HEK293T (cell line): ENCODE results near the gene TMEM204.

Experiments
- CTCF ChIA-PET: fragments of 350-600 bp; formaldehyde crosslinking; extraction: SDS; loops from one replicate; lab custom pipeline; 2021; ENCODE audit warnings: antibody characterized with exemption, inconsistent platforms; lab: Yijun Ruan, JAX
- POLR2A ChIA-PET: fragments of 350-600 bp; formaldehyde crosslinking; extraction: SDS; loops from one replicate; lab custom pipeline; 2020; ENCODE audit warnings: antibody characterized with exemption, inconsistent platforms; lab: Yijun Ruan, JAX
- DNase-seq: peaks from one replicate; pipeline ENCODE4 v3.0.0; 2012; ENCODE audit warnings: mixed read lengths; ENCODE audit errors: extremely low spot score
- ARNT ChIP-seq: fragments of 450-650 bp; IDR thresholded peaks from 2 replicates; pipeline ENCODE4 v1.6.1; 2017; ENCODE audit warnings: mild to moderate bottlenecking
- BHLHE40 ChIP-seq: fragments of 450-650 bp; IDR thresholded peaks from 2 replicates; pipeline ENCODE4 v1.6.1; 2016; ENCODE audit warnings: mild to moderate bottlenecking, moderate library complexity, borderline replicate concordance
- CTBP1 ChIP-seq: fragments of 450-650 bp; IDR thresholded peaks from 2 replicates; pipeline ENCODE4 v1.6.1; 2016; ENCODE audit warnings: borderline replicate concordance
- ELF4 ChIP-seq: fragments of 450-650 bp; IDR thresholded peaks from 2 replicates; pipeline ENCODE4 v1.6.1; 2017; ENCODE audit warnings: antibody characterized with exemption
- FOXA1 ChIP-seq: fragments of 450-650 bp; IDR thresholded peaks from 2 replicates; pipeline ENCODE4 v1.6.1; 2016; ENCODE audit warnings: mild to moderate bottlenecking
- FOXK2 ChIP-seq: fragments of 450-650 bp; IDR thresholded peaks from 2 replicates; pipeline ENCODE4 v1.6.1; 2016; ENCODE audit warnings: mild to moderate bottlenecking
- FOXM1 ChIP-seq: fragments of 450-650 bp; IDR thresholded peaks from 2 replicates; pipeline ENCODE4 v1.6.1; 2017; ENCODE audit warnings: mild to moderate bottlenecking, borderline replicate concordance
- HDGF ChIP-seq: fragments of 450-650 bp; IDR thresholded peaks from 2 replicates; pipeline ENCODE4 v1.6.1; 2017; ENCODE audit warnings: antibody characterized with exemption, borderline replicate concordance
- L3MBTL2 ChIP-seq: fragments of 450-650 bp; conservative IDR thresholded peaks from 2 replicates; pipeline ENCODE4 v1.6.1; 2016; ENCODE audit warnings: mild to moderate bottlenecking
- LEF1 ChIP-seq: fragments of 450-650 bp; IDR thresholded peaks from 2 replicates; pipeline ENCODE4 v1.6.1; 2017; ENCODE audit warnings: mild to moderate bottlenecking, borderline replicate concordance
- NFRKB ChIP-seq: fragments of 450-650 bp; IDR thresholded peaks from 2 replicates; pipeline ENCODE4 v1.6.1; 2016; ENCODE audit warnings: mild to moderate bottlenecking, moderate library complexity
- SP1 ChIP-seq: fragments of 450-650 bp; IDR thresholded peaks from 2 replicates; pipeline ENCODE4 v1.6.1; 2017
- SUZ12 ChIP-seq: fragments of 450-650 bp; IDR thresholded peaks from 2 replicates; pipeline ENCODE4 v1.6.1; 2016; ENCODE audit warnings: mild to moderate bottlenecking
- TARDBP ChIP-seq: fragments of 450-650 bp; IDR thresholded peaks from 2 replicates; pipeline ENCODE4 v1.6.1; 2016
- ZNF384 ChIP-seq: fragments of 450-650 bp; IDR thresholded peaks from 2 replicates; pipeline ENCODE4 v1.6.1; 2016
- TF ChIP-seq, protein P1 (sequence below): fragments of 450-650 bp; IDR thresholded peaks from 2 replicates; pipeline ENCODE4 v1.6.1; 2016

The TMEM204 gene

DNA sequence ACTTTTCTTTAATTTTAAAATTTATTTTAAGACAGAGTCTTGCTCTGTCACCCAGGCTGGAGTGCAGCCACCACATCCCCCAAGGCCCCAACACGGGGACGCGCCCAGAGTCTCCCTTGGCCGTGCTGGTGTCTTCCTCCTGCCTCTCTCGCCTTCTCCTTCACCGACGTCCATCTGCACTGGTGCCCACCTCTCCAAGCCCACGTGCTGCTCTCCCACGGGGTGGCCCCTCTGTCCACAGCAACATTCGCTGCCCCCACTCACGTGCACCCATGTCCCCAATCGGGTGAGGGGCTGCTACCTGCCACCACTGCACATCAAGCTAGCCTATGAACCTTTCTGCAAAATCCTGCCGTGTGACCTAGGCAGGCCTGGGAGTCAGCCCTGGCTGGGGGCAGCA lies 3.1 kb downstream of the TMEM204 start:
- DNase-seq, result no peak
- TF ChIP-seq FOXA1 (no peak), NFRKB (no peak), ELF4 (no peak), TARDBP (no peak), SP1 (no peak), FOXK2 (no peak), SUZ12 (no peak), L3MBTL2 (no peak), BHLHE40 (no peak), ARNT (no peak), LEF1 (no peak)
- TF ChIP-seq, protein P1, sequence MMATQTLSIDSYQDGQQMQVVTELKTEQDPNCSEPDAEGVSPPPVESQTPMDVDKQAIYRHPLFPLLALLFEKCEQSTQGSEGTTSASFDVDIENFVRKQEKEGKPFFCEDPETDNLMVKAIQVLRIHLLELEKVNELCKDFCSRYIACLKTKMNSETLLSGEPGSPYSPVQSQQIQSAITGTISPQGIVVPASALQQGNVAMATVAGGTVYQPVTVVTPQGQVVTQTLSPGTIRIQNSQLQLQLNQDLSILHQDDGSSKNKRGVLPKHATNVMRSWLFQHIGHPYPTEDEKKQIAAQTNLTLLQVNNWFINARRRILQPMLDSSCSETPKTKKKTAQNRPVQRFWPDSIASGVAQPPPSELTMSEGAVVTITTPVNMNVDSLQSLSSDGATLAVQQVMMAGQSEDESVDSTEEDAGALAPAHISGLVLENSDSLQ, result no peak
- POLR2A ChIA-PET, result no interaction called here
- CTCF ChIA-PET, result no interaction called here

DNA sequence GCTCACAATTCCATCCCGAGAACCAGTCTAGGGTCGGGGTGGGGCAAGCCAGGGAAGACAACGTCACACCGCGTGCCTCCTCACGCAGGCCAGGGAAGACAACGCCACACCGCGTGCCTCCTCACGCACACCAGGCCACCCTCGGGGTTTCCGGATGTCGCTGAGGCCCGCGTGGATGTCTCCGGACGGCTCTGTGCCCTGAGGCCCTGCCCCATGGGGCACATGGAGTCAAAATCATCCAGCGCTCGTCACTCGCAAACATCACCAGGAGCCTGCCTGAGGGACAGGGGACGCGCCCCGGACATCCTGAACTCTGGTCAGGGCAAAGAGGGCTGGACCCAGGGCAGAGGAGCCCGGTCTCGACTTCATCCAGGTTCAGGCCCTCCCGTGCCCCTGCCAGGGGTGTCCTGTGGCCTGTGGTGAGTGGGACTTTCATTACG lies 3.7 kb downstream of the TMEM204 start:
- no peak for DNase-seq
- ChIA-PET POLR2A (no interaction called here), CTCF (no interaction called here)
- TF ChIP-seq SP1 (no peak), ARNT (no peak), ELF4 (no peak), ZNF384 (no peak), CTBP1 (no peak), LEF1 (no peak), L3MBTL2 (no peak)
- TF ChIP-seq, protein P1, result no peak

GRCh38 chr16:1537763-1538289 lies 4.4 kb downstream of the TMEM204 start:
- POLR2A ChIA-PET, result no interaction called here
- CTCF ChIA-PET, result no interaction called here
- no peak for DNase-seq
- TF ChIP-seq ZNF384 (no peak), ELF4 (no peak), FOXA1 (no peak), FOXM1 (no peak), SP1 (no peak), HDGF (no peak), BHLHE40 (no peak), TARDBP (no peak), LEF1 (no peak)
- TF ChIP-seq, protein P1, result no peak

GRCh38 chr16:1538804-1539520 lies 5.5 kb downstream of the TMEM204 start:
- no peak for DNase-seq
- ChIA-PET CTCF (no interaction called here), POLR2A (no interaction called here)
- TF ChIP-seq ARNT (no peak), FOXA1 (no peak), NFRKB (no peak), FOXK2 (no peak), LEF1 (no peak), ZNF384 (no peak), BHLHE40 (no peak), ELF4 (no peak), HDGF (no peak)

- no peak for DNase-seq
- ChIA-PET CTCF (no interaction called here), POLR2A (no interaction called here)
- TF ChIP-seq ARNT (no peak), SP1 (no peak), FOXM1 (no peak), NFRKB (no peak), CTBP1 (no peak), FOXA1 (no peak), FOXK2 (no peak), BHLHE40 (no peak), SUZ12 (no peak), ELF4 (no peak), ZNF384 (no peak), LEF1 (no peak), L3MBTL2 (no peak)
- TF ChIP-seq, protein P1, result no peak
Measured at GRCh38 chr16:1539720-1540555, 6.5 kb downstream of the TMEM204 start.
